Rectal smooth muscle tissue (tissue), 1 donor: ENCODE measurements around the gene SCO2.

Experiments
- H3K27ac ChIP-seq: one replicate; pipeline ENCODE4 v1.7.0; 2013; ENCODE audit warnings: low read depth, low read length, inconsistent platforms
- H3K27me3 ChIP-seq: one replicate; pipeline ENCODE4 v1.7.0; 2013; ENCODE audit warnings: low read length; ENCODE audit not compliant: control insufficient read depth, insufficient read depth
- H3K36me3 ChIP-seq: one replicate; pipeline ENCODE4 v1.7.0; 2013; ENCODE audit warnings: low read length; ENCODE audit not compliant: control insufficient read depth, insufficient read depth
- H3K4me1 ChIP-seq: one replicate; pipeline ENCODE4 v1.7.0; 2013; ENCODE audit warnings: low read length; ENCODE audit not compliant: control insufficient read depth, insufficient read depth
- H3K4me3 ChIP-seq: one replicate; pipeline ENCODE4 v1.7.0; 2013; ENCODE audit warnings: low read length
- H3K9ac ChIP-seq: one replicate; pipeline ENCODE4 v1.7.0; 2013; ENCODE audit warnings: low read length

SCO2 gene

GRCh38 chr22:50519151-50519550 is 6.2 kb downstream of the SCO2 start:
- Histone ChIP-seq H3K9ac (no peak overlapping the region), H3K4me1 (no peaks in the 10 kb centered on the region), H3K27me3 (no peaks in the 10 kb centered on the region), H3K27ac (no peak overlapping the region), H3K36me3 (peaks cover 29% of the 10 kb centered on the region), H3K4me3 (no peak overlapping the region)

DNA sequence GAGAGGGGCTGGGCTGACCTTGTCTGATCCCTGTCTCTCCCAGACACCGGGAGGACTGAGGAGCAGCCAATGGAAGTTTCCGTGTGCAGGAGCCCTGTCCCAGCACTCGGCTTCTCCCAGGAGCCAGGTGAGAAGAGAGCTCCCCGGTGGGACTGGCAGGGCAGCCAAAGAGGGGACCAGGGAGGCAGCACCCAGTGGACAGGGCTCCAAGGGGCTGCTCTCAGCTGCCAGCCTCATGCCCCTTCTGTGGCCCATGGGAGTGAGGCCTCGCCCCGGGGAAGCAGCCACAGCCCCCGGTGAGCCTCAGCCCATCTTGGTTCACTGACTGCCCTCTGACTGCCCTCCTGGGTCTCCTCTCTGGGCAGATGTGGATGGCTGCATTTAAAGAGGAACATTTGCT is 6.8 kb downstream of the SCO2 start:
- Histone ChIP-seq H3K27ac (no peak overlapping the region), H3K36me3 (peaks cover 27% of the 10 kb centered on the region), H3K4me1 (no peaks in the 10 kb centered on the region), H3K4me3 (no peak overlapping the region), H3K27me3 (no peaks in the 10 kb centered on the region), H3K9ac (no peak overlapping the region)

- Histone ChIP-seq H3K27me3 (no peaks in the 10 kb centered on the region), H3K4me3 (no peak overlapping the region), H3K27ac (no peak overlapping the region), H3K9ac (no peak overlapping the region), H3K36me3 (peaks cover 19% of the 10 kb centered on the region), H3K4me1 (no peaks in the 10 kb centered on the region)
Observed at GRCh38 chr22:50517495-50518260, 7.7 kb downstream of the SCO2 start.

DNA sequence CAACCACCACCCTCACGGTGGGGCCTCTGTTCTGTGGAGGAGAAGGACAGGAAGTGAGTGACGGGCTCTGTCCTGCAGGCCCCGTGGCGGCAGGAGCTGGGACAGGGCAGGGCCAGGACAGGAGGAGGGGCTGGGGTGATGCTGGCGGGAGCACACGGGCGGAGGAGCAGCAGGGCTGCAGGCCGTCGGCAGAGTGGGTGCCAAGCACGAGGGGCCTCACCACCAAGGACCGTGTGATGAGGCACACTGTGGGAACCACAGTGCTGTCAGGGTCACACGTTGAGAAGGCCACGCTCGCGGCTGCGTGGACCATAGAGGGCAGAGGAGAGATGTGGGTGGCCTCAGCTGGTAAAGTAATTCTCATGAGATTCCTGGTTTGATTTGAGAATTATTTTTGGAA is 8.5 kb downstream of the SCO2 start:
- Histone ChIP-seq H3K4me1 (no peaks in the 10 kb centered on the region), H3K4me3 (no peak overlapping the region), H3K36me3 (peaks cover 12% of the 10 kb centered on the region), H3K27me3 (no peaks in the 10 kb centered on the region), H3K27ac (no peak overlapping the region), H3K9ac (no peak overlapping the region)

GRCh38 chr22:50516068-50516467 is 9.3 kb downstream of the SCO2 start:
- H3K9ac ChIP-seq, result no peak overlapping the region
- no peak overlapping the region for H3K4me3 ChIP-seq
- no peaks in the 10 kb centered on the region for H3K27me3 ChIP-seq
- peaks cover 10% of the 10 kb centered on the region for H3K36me3 ChIP-seq
- H3K4me1 ChIP-seq, result no peaks in the 10 kb centered on the region
- no peak overlapping the region for H3K27ac ChIP-seq

GRCh38 chr22:50513175-50513574 is 12.2 kb downstream of the SCO2 start:
- Histone ChIP-seq H3K27ac (no peak overlapping the region), H3K4me3 (no peak overlapping the region), H3K9ac (no peak overlapping the region), H3K4me1 (peaks cover 4% of the 10 kb centered on the region), H3K27me3 (no peaks in the 10 kb centered on the region), H3K36me3 (peaks cover 6% of the 10 kb centered on the region)

GRCh38 chr22:50508897-50509296 is 16.5 kb downstream of the SCO2 start:
- Histone ChIP-seq H3K9ac (no peak overlapping the region), H3K27ac (peak overlapping the region; percentile 92), H3K36me3 (peaks cover 11% of the 10 kb centered on the region), H3K4me3 (peak overlapping the region; percentile 85), H3K27me3 (no peaks in the 10 kb centered on the region), H3K4me1 (peaks cover 10% of the 10 kb centered on the region)

DNA sequence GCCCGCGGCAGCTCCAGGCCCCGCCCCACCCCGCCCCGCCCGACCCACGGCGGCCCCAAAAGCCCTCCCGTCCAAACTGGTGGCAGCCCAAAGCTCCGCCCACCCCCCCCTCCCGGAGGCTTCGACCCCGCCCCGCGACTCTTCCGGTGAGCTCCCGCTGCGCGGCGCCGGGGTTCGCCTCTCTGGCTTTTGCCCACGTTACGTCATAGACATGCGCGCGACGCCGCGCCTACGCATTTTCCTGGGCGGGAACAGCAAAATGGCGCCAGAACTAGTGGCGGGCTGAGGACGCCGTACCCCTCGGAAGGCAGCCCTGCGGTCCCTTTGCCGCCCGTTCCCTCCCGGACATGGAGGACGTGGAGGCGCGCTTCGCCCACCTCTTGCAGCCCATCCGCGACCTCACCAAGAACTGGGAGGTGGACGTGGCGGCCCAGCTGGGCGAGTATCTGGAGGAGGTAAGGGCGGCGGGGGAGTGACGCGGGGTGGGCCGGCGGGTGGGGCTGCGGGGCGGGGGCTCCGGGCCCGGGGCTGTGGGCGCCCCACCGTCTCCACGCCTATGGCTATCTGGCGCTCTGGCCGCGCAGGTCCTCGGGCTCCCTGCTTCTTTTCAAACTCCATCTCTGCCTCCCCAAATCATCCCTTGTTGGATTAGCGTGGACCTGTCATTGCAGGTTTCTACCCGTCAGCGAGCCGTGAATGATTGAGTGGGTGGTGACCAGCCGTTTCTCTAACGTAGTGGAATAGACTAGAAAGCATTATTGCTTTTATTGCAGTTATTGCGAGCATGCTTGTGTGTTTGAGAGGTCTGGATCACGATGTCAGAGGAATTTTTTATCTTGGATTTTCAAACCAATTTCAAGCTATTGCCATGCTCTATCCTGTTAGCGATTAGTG is 17.2 kb downstream of the SCO2 start, which contains the start of gene NCAPH2:
TSS of gene NCAPH2 (plus strand) at position 234 of the 894 bp plus-strand sequence. CDS start at position 348, 114 bp downstream.
- H3K36me3 ChIP-seq, result peaks cover 11% of the 10 kb centered on the region
- H3K27ac ChIP-seq, result peak within 1 kb of the TSS; percentile 92
- H3K9ac ChIP-seq, result peak within 1 kb of the TSS; percentile 66
- peaks cover 10% of the 10 kb centered on the region for H3K4me1 ChIP-seq
- H3K4me3 ChIP-seq, result peak within 1 kb of the TSS; percentile 85
- H3K27me3 ChIP-seq, result no peaks in the 10 kb centered on the region

GRCh38 chr22:50507421-50507990 is 17.9 kb downstream of the SCO2 start, which contains the start of gene LMF2:
TSS of gene LMF2 (minus strand) at chr22:50507702. CDS start at chr22:50507675, 27 bp downstream.
- peaks cover 14% of the 10 kb centered on the region for H3K36me3 ChIP-seq
- H3K27ac ChIP-seq, result peak within 1 kb of the TSS; percentile 92
- H3K9ac ChIP-seq, result peak within 1 kb of the TSS; percentile 66
- no peaks in the 10 kb centered on the region for H3K27me3 ChIP-seq
- H3K4me1 ChIP-seq, result peaks cover 10% of the 10 kb centered on the region
- peak within 1 kb of the TSS; percentile 85 for H3K4me3 ChIP-seq

DNA sequence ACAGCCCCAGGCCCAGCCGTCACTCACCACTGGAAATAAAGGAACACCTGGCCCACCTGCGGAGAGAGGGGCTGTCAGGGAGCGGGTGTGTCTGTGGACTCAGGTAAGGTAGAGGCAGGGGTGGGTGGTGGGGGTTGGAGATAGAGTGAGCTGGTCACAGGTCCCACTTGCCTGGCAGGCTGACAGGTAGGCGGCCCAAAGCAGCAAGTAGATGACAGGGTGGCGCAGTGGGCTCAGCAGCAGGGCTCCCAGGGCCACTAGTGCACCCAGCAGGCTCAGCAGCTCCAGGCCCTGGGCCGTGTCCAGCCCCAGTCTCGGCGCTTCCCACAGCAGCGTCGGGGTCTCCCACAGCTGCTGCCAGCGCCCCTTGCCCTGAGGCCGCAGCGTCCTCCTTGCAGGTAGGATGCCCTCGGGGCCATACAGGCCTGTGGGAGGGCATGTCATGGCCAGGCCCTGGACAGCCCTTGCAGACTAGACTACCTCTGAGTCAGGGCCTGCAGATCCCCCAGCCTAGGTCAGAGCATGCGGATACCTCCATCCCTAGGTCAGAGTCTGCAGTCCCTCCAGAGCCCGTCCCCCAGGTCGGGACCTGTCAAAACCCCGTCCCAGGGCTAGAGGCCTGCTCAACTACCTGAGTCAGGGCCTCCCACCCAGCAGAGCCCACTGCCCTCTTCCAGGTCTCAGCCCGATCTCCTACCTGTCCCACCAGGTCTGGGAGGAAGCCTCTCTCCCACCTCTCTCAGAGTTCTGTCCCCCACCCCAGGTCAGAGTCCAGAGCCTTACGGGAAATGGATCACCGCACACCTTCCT is 18.6 kb downstream of the SCO2 start:
- H3K27me3 ChIP-seq, result no peaks in the 10 kb centered on the region
- peaks cover 10% of the 10 kb centered on the region for H3K4me1 ChIP-seq
- H3K36me3 ChIP-seq, result peaks cover 16% of the 10 kb centered on the region
- H3K27ac ChIP-seq, result peak overlapping the region; percentile 86
- H3K9ac ChIP-seq, result peak overlapping the region; percentile 66
- H3K4me3 ChIP-seq, result peak overlapping the region; percentile 85

DNA sequence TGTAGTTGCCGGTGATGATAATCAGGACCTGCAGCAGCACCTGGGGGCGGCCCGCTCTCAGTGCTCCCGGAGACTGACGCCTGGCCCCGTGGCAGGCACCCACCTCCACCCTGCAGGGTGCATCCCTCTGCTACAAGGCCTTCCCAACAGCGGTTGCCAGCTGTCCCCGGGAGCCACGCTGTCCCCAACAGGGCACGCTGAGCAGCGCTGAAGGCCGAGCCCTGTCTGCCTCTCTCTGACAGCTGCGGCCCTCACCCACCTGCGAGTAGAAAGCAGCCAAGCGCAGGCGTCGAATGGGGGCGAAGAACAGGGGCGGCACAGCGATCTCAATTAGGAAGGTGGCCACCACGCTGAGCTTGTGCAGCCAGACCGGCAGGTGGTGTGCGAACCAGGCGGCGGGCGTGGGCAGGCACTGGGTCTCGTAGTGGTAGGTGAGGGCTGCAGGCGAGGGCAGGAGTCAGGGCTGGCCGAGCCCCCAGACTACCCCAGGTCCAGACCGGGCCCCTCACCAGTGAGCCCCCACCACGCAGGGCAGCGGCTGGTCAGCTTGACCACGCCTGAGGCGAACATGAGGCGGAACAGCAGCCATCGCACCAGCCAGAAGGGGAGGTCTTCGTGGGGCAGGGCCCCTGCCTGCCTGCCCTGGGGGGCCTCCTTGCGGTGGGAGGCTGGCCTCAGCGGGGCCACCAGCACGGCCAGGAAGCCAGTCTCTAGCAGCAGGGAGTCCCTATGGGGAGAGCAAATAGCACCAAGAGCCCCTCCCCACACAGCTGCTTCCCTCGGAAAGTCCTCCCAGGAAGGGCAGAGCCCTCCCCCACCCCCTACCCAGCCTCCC is 19.4 kb downstream of the SCO2 start:
- Histone ChIP-seq H3K4me3 (no peak overlapping the region), H3K4me1 (peaks cover 10% of the 10 kb centered on the region), H3K9ac (no peak overlapping the region), H3K27ac (no peak overlapping the region), H3K27me3 (no peaks in the 10 kb centered on the region), H3K36me3 (peaks cover 16% of the 10 kb centered on the region)
